CD4-positive, alpha-beta T cell (primary cell): ENCODE data around the gene PCTP. TPM values are rescaled to one million over a fixed set of nuclear protein-coding genes. Genes with fewer than 3 reads are reported as not detected.
A peak's percentile ranks its signal among the peaks of the same experiment; 100 is the strongest.

ENCODE experiments used
- ATAC-seq: fragments of 200-7000 bp; cut with Tn5 transposase; one replicate; pipeline ENCODE4 v1.10.0; 2022; ENCODE audit warnings: mild to moderate bottlenecking; ENCODE audit not compliant: poor library complexity
- CTCF ChIA-PET: fragments of 350-600 bp; sonication (Branson Sonifier 250); formaldehyde crosslinking; loops from one replicate; lab custom pipeline; 2021; ENCODE audit warnings: antibody characterized with exemption, inconsistent platforms; lab: Charles Lee
- POLR2A ChIA-PET: fragments of 350-600 bp; sonication (Branson Sonifier 250); formaldehyde crosslinking; loops from one replicate; lab custom pipeline; 2021; ENCODE audit warnings: antibody characterized with exemption, inconsistent platforms; lab: Charles Lee
- DNase-seq, 14 experiments: peaks; one replicate each; pipeline ENCODE4 v3.0.0-alpha.2; 2013 to 2020; ENCODE audit warnings: mixed read lengths in 2 of 14
- H3K27ac ChIP-seq, 2 donors: one replicate each; pipeline versions ENCODE4 v1.5.1 to v1.7.0; 2013; ENCODE audit warnings: low read length in 2 of 2, low read depth in 1 of 2, mild to moderate bottlenecking in 1 of 2
- H3K27me3 ChIP-seq, 2 experiments: 1 replicate in 1 of 2; 2 replicates in 1 of 2; pipeline versions ENCODE4 v1.6.1 to v1.7.0; 2013; ENCODE audit warnings: low read length in 2 of 2, control low read depth in 1 of 2, mild to moderate bottlenecking in 1 of 2, moderate library complexity in 1 of 2; ENCODE audit not compliant: insufficient read depth in 2 of 2, control insufficient read depth in 1 of 2
- H3K36me3 ChIP-seq: one replicate; pipeline ENCODE4 v1.6.1; 2013; ENCODE audit warnings: low read length, control low read depth; ENCODE audit not compliant: insufficient read depth
- H3K4me1 ChIP-seq: one replicate; pipeline ENCODE4 v1.6.1; 2013; ENCODE audit warnings: low read length, control low read depth; ENCODE audit not compliant: insufficient read depth
- H3K4me3 ChIP-seq: one replicate; pipeline ENCODE4 v1.5.1; 2013; ENCODE audit warnings: mild to moderate bottlenecking, low read length, moderate library complexity
- H3K9me3 ChIP-seq, 2 experiments: 1 replicate in 1 of 2; 2 replicates in 1 of 2; pipeline versions ENCODE4 v1.6.1 to v1.7.0; 2013; ENCODE audit warnings: low read length in 2 of 2, mild to moderate bottlenecking in 2 of 2, control low read depth in 1 of 2, moderate library complexity in 1 of 2; ENCODE audit not compliant: control insufficient read depth in 1 of 2, insufficient read depth in 1 of 2
- H3K27ac Mint-ChIP-seq: one replicate; pipeline ENCODE4 v1.8.0; 2020; ENCODE audit warnings: mixed read lengths
- H3K27me3 Mint-ChIP-seq: one replicate; pipeline ENCODE4 v1.8.0; 2021; ENCODE audit warnings: mixed read lengths
- H3K36me3 Mint-ChIP-seq: one replicate; pipeline ENCODE4 v1.8.0; 2021; ENCODE audit warnings: low read depth, mixed read lengths
- H3K4me1 Mint-ChIP-seq: one replicate; pipeline ENCODE4 v1.8.0; 2021; ENCODE audit warnings: low read depth, mixed read lengths
- H3K4me3 Mint-ChIP-seq: one replicate; pipeline ENCODE4 v1.8.0; 2020; ENCODE audit warnings: mild to moderate bottlenecking, mixed read lengths
- H3K9me3 Mint-ChIP-seq: one replicate; pipeline ENCODE4 v1.8.0; 2020; ENCODE audit warnings: mixed read lengths
- intact Hi-C, 2 experiments: fragments of 100-400 bp; cut with DNase I in 1 of 2; cut with micrococcal nuclease in 1 of 2; formaldehyde crosslinking; loops; one replicate each; pipeline versions ENCODE4 v1.15.1 to v1.9.0; 2023 to 2025; cut with DNase I, micrococcal nuclease
- total RNA-seq, 174 experiments: library from RNA in 2 of 174; stranded (reverse) in 2 of 174; gene quantifications; one replicate each; pipeline ENCODE4 v1.2.3 and lab custom pipeline; 2021 to 2026
- TF ChIP-seq, protein P1 (sequence below): fragments of 200-600 bp; IDR thresholded peaks from one replicate; pipeline ENCODE4 v1.8.0; 2022; ENCODE audit warnings: antibody characterized with exemption, mild to moderate bottlenecking

Gene PCTP
- total RNA-seq, 2 experiments from 2014 or later, result 1.1 to 1.2 TPM

DNA sequence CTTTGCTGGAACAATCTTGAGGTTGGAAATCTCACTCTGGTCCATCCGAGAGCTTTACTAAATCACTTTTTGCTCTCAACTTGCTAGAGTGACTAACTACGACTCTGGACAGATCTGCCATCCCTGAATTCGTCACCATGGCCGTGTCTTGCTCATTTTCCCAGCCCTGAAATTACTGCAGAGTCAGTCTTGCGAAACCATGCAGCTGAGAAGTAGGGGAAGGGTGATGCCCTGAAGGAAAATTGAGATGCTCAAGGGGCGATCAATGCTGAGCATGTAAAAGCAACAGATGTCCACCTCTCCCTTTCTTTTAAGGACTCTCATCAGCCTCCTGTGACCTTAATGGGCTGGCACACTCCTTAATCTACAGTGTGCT lies 18.8 kb downstream of the PCTP start:
- intact Hi-C loops, result no loop called here
- H3K36me3 ChIP-seq, result peaks cover 10% of the 10 kb centered on the region
- Mint-ChIP-seq H3K4me1 (no peaks in the 10 kb centered on the region), H3K27me3 (no peaks in the 10 kb centered on the region), H3K4me3 (no peak overlapping the region), H3K9me3 (no peaks in the 10 kb centered on the region), H3K27ac (no peak overlapping the region), H3K36me3 (peaks cover 57% of the 10 kb centered on the region)
- H3K9me3 ChIP-seq, result no peaks in the 10 kb centered on the region
- ATAC-seq (no peak), DNase-seq (peak in 2 of 14 experiments; percentile 12 to 30)
- H3K4me1 ChIP-seq, result no peaks in the 10 kb centered on the region
- ChIA-PET CTCF (interaction anchor here (1.6 kb wide), 1 partner anchor 243 kb away, joined by 7 read pairs; no protein-coding TSS in a partner anchor), POLR2A (no interaction called here)
- TF ChIP-seq, protein P1, sequence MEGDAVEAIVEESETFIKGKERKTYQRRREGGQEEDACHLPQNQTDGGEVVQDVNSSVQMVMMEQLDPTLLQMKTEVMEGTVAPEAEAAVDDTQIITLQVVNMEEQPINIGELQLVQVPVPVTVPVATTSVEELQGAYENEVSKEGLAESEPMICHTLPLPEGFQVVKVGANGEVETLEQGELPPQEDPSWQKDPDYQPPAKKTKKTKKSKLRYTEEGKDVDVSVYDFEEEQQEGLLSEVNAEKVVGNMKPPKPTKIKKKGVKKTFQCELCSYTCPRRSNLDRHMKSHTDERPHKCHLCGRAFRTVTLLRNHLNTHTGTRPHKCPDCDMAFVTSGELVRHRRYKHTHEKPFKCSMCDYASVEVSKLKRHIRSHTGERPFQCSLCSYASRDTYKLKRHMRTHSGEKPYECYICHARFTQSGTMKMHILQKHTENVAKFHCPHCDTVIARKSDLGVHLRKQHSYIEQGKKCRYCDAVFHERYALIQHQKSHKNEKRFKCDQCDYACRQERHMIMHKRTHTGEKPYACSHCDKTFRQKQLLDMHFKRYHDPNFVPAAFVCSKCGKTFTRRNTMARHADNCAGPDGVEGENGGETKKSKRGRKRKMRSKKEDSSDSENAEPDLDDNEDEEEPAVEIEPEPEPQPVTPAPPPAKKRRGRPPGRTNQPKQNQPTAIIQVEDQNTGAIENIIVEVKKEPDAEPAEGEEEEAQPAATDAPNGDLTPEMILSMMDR, result no peak
- no peak overlapping the region for H3K4me3 ChIP-seq
- H3K27me3 ChIP-seq, result no peaks in the 10 kb centered on the region
- no peak overlapping the region for H3K27ac ChIP-seq

DNA sequence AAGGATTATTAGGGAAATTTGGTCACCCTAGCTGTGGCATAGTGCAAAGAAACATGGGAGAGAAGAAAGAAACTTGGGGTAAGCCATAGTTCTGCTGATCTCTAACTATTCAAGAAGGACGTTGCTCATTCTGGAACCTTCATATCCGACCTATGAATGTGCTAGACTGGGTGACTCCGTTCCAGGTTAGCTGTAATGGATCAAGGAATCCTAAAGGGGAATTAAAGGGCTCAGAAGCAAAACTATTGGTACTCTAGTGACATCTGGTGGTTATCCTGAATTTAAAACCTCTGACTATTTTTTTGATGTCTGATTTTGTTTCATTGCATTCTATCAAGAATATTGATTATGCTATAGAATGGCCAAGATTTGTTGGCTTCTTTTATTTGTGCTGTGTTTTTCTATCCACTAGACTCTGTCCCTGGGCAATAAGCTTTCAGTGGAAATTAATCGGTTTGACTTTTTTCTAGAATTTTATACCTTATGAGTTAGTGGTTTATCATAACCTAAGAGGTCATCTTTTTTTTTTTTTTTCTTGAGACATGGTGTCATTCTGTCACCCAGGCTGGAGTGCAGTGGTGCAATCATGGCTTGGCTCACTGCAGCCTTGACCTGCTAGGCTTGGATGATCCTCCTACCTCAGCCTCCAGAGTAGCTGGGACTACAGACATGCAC lies 19.5 kb downstream of the PCTP start:
- Histone ChIP-seq H3K4me1 (no peaks in the 10 kb centered on the region), H3K36me3 (peaks cover 11% of the 10 kb centered on the region), H3K4me3 (no peak overlapping the region), H3K27me3 (no peaks in the 10 kb centered on the region), H3K9me3 (no peaks in the 10 kb centered on the region), H3K27ac (no peak overlapping the region)
- H3K4me3 Mint-ChIP-seq, result no peak overlapping the region
- no peaks in the 10 kb centered on the region for H3K4me1 Mint-ChIP-seq
- peak in 2 of 14 experiments; percentile 16 to 28 for DNase-seq
- H3K36me3 Mint-ChIP-seq, result peaks cover 63% of the 10 kb centered on the region
- TF ChIP-seq, protein P1, result no peak
- H3K9me3 Mint-ChIP-seq, result no peaks in the 10 kb centered on the region
- CTCF ChIA-PET, result interaction anchor here (0.7 to 1.6 kb wide), 2 partner anchors 8 to 244 kb away, joined by 3 to 7 read pairs; no protein-coding TSS in a partner anchor
- intact Hi-C loops, result loop anchor here (1.0 to 2.0 kb wide), 2 partner anchors 244 to 246 kb away; no protein-coding TSS in a partner anchor
- no peaks in the 10 kb centered on the region for H3K27me3 Mint-ChIP-seq
- no peak for ATAC-seq
- POLR2A ChIA-PET, result interaction anchor here (0.7 kb wide), 1 partner anchor 628 kb away, joined by 3 read pairs; no protein-coding TSS in a partner anchor
- H3K27ac Mint-ChIP-seq, result no peak overlapping the region

DNA sequence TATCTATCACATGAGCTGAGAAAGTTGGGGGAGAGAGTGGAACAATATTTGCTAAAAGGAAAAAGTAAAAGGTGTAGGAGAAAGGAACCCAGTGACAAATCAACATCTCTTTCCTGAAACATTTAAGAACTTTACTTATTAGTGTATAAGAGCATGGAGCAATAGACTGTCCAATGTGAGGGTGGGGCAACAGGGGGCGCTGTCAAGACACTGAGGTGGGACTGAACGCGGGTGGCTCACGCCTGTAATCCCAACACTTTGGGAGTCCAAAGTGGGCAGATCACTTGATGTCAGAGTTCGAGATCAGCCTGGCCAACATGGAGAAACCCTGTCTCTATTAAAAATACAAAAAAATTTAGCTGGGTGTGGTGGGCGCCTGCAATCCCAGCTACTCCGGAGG lies 21.2 kb downstream of the PCTP start:
- DNase-seq (no peak), ATAC-seq (no peak)
- Histone ChIP-seq H3K36me3 (peaks cover 27% of the 10 kb centered on the region), H3K27ac (no peak overlapping the region), H3K9me3 (no peaks in the 10 kb centered on the region), H3K27me3 (no peaks in the 10 kb centered on the region), H3K4me3 (no peak overlapping the region), H3K4me1 (no peaks in the 10 kb centered on the region)
- Mint-ChIP-seq H3K9me3 (no peaks in the 10 kb centered on the region), H3K4me1 (no peaks in the 10 kb centered on the region), H3K36me3 (peaks cover 75% of the 10 kb centered on the region), H3K27me3 (no peaks in the 10 kb centered on the region), H3K4me3 (no peak overlapping the region), H3K27ac (no peak overlapping the region)
- intact Hi-C loops, result no loop called here
- ChIA-PET CTCF (interaction anchor here (0.7 kb wide), 1 partner anchor 108 kb away, joined by 3 read pairs; no protein-coding TSS in a partner anchor), POLR2A (interaction anchor here (0.7 kb wide), 1 partner anchor 69 kb away, joined by 3 read pairs; no protein-coding TSS in a partner anchor)
- TF ChIP-seq, protein P1, result no peak
